HG03060 (cell line): ENCODE data around the gene ARL4D.
"Not testable (repeated sequence)": the region's sequence is repeated elsewhere in the genome, so short reads cannot be mapped to it uniquely, and the experiment has no call there.

Experiments used
- ATAC-seq: cut with Tn5 transposase; IDR thresholded peaks from one replicate; pipeline ENCODE4 v1.9.1; 2021; ENCODE audit warnings: low read depth, moderate number of reproducible peaks; ENCODE audit not compliant: unreplicated experiment

The ARL4D gene

DNA sequence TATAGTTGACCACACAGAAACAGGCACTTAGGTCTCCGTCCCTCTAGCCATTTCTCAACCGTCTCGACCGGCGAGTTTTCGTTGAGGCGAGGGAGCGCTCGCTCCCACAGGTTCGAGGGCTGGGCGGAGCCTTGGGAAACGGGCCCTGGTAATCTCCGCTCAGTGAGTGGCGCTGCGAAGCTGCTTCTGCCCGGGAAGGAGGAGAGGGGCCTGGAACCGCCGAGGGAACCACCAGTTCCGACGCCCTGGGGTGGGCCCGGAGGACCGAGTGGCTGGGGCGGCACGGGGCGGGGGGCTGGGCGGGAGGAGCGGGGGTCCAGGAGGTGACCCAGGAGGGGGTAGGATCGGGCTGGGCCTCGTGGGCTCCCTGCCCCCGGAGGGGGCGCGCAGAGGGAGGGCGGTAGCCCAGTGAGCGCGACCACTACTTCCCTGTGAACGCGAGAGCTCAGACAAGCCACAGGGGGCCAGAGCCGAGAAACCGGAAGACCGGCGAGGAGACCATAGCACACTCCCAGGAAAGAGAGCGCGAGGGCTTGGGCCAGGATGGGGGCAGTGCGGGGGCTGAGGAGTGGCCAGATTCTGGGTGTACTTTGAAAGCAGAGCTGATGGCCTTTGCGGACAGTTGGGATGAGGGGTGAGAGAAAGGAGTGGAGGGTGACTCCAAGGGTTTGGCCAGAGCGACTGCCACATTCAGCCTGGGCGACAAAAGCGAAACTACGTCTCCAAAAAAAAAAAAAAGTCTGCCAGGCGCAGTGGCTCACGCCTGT, 29.9 kb upstream of the ARL4D start:
- ATAC-seq: no peak

DNA sequence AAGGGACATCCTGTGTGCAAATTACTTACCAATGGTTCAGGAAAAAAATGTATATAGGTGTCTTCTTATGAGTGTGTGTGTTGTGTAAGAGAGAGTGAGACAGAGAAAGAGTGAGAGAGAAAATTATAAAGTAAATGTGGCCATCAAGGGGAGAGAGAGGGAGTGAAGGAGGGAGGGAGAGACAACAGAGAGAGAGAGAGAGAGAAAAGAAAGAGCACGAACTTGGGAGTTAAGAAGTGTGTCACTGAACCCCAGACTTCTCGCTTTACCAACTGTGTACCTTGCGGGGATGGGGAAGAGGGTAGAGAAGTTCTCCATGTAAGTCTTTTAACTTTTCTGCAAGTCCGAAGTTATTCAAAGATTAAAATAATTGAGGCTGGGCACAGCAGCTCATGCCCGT, 28.8 kb upstream of the ARL4D start:
- ATAC-seq: no peak

DNA sequence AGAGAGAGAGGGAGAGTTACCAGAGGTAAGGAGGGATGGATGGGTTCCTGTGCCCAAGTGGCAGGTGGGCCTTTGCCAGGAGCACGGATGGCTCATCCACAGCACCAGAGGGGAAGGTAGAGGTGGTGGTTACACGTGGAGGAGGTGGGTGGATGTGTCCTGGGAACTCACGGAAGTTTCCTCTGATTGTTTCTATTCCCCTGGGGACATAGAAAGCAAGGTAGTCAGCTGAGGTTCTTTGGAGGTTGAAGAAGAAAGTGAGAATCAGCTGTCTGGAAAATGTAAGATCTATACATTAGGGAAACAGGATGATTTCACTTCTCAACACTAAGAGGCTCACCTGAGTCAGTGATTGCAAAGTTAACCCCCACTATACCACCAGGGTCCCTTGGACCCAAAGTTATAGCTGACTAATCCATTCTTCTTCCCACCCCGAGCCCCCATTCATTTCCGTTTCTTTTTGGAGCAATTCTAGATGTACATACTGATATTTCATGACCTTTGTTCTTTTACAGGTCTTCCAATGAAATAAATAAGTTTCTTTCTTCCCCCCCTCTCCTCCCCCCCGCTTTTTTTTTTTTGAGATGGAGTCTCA, 27.5 kb upstream of the ARL4D start:
- no peak for ATAC-seq

DNA sequence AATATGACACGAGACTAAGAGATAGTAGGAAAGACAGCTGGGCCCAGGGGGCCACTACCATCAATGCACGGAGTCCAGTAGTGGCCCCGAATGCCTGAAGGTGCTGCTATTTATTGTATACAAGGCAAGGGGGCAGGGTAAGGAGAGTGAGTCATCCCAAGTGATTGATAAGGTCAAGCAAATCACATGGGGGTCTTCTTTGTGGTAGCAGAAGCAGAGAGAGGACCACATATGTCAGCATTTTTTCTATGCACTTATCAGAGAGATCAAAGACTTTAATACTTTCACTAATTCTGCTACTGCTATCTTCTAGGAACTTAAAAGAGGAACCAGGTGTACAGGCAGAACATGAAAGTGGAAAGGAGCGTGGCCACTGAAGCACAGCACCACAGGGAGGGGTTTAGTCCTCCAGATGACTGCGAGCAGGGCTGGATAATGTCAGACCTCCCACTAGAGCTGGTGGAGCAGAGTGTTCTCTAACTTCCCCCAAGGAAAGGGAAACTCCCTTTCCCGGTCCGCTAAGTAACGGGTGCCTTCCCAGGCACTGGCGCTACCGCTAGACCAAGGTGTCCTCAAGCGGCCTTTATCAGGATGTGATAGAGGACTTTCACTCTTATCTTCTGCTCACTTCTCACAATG, 26.4 kb upstream of the ARL4D start:
- ATAC-seq: no peak

DNA sequence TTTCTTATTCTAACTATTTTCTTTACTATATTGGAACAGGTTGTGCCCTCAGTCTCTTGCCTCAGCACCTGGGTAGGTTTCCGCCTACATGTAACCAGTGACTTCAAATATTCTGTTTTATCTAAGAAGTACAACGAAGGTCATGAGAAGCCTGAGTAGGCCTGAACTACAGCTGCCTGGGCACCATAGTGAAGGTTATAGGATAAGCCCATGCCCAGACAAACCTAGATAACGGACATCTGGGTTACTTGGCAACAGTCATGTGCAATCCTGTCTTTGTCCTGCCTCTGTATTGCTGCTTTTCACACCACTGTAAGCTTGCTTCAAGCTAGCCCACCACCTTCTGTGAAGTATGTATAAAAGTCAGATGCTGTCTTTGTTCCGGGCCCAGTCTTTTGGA, 25.4 kb upstream of the ARL4D start:
- no peak for ATAC-seq

DNA sequence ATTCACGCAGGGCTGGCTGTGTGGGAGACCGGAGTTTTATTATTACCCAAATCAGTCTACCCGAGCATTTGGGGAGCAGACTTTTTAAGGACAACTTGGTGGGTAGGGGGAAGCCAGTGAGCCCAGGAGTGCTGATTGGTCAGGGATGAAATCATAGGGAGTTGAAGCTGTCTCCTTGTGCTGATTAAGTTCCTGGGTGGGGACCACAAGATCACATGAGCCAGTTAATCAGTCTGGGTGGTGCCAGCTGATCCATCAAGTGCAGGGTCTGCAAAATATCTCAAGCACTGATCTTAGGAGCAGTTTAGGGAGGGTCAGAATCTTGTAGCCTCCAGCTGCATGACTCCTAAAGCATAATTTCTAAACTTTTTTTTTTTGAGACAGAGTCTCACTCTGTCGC, 22.9 kb upstream of the ARL4D start:
- ATAC-seq: not testable (repeated sequence)

DNA sequence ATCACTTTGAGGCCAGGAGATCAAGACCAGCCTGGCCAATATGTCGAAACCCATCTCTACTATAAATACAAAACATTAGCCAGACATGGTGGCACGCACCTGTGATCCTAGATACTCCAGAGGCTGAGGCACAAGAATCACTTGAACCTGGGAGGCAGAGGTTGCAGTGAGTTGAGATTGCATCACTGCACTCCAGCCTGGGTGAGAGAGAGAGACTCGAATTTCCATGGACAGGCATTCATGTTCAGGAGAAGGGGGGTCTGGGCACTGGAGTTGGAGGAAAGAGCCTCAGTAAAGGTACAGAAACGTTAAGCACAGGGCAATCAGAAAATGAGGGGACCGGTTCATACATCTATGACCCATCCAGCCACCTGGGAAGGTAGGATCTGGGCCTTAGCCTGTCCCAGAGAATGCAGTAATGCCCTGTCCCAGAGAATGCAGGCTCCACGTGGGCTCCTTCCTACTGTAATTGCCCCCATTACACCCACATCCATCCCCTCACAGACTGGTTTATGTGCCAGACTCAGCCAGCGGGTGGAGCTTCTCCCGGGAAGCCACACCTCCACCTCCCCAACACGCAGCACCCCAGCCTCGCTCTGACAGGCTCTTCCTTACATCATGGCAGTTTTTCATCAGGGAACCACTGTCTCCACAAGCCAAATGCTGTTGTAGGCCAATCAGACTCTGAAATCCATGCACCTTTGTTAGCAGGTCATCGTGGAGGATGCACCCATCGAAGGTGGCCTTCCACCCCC, 21.6 kb upstream of the ARL4D start:
- ATAC-seq: no peak

DNA sequence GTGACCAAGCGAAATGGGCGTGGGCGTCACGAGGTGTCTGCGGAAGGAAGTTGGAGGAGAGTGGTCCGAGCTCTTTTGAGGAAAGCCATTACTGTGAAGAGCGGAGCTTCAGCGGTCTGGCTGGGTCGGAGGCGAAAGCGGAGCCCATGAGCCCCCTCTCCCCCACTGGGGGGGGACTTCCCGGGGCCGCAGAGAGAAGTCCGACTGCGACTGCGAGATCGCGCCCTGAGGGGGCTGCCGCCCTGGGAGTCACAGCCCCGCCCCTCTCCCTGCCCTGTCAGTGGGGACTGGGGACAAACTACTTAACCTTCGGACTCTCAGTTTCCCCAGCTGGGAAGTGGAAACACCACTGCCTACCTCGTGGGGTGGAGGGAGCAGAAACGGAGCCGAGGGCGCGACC, 20.0 kb upstream of the ARL4D start:
- ATAC-seq: no peak

DNA sequence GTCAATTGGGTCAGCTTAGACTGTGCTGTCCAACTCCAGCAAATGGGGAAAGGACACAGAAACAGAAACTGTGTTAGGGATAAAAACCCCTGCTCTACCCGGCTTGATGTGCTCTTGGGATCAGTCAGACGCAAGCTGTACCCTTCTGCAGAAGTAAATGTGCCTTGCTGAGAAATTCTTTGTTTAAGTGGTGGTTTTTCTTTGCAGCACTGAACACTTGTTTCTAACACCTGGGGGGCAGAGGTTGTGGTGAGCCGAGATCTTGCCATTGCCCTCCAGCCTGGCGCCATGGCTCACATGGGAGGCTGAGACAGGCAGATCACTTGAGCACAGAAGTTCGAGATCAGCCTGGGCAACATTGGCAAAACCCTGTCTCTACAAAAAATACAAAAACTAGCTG, 18.5 kb upstream of the ARL4D start:
- ATAC-seq: no peak

DNA sequence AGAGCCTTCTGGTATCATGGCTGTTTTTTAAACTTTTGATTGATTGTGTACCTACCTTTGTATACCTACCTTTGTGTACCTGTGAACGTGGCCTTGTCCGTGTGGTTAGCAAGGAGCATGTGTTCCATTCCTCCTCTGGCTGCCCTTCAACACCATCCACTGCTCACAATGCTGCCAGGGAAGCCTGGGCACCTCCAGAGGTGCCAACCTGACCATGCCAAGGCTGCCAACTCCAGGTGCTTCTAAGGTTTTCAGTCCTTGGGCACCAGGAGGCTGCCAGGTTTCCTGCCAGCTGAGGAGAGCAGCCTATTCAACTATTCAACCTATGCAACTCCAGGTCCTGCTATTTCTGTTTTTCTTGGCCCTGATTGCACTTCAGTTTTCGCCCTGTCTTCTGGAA, 17.6 kb upstream of the ARL4D start:
- no peak for ATAC-seq

DNA sequence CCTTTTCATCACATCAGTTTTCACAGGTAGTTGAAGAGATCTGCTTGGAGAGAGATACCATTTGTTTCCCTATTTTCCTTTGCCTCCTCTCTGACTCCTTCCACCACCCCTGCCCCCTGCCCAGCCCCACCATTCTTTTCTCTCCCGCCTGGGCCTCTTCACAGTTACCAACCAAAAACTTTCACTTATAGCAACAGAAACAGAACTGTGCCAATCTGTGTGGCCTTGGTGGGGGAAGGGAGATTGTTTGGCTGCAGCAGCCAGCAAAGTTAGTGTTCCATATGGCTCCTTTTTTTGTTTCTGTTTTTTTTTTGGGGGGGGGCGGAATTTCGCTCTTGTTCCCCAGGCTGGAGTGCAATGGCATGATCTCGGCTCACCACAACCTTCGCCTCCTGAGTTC, 17.2 kb upstream of the ARL4D start:
- ATAC-seq: no peak

DNA sequence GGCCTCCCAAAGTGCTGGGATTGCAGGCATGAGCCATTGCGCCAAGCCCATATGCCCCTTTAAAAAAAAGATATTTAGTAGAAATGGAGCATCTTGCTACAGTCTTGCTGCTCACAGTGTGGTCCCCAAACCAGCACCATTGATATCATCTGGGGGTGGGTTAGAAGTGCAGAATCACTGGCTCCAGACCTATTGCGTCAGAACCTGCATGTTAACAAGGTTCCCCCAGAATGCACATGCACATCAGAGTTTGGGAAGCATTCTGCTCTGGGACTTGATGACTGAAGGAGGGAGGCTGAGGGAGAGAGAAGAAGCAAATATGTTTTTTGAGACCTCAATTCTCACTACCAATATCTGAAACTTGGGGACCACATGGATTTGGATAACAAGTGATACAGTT, 16.0 kb upstream of the ARL4D start:
- no peak for ATAC-seq

DNA sequence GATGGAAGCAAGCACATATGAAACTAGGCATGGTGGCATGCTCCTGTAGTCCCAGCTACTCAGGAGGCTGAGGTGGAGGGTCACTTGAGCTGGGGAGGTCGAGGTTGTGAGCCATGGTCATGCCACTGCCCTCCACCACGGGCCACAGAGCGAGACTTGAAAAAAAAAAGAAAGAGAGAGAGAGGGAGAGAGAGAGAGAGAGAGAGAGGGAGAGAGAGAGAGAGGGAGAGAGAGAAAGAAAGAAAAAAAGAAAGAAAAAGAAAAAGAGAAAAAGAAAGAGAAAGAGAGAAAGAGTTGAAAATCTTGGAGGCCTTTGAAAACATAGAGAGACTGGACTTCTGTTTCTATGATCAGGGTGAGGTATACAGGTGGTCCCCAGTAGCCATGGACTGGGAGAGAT, 15.4 kb upstream of the ARL4D start:
- ATAC-seq: no peak

DNA sequence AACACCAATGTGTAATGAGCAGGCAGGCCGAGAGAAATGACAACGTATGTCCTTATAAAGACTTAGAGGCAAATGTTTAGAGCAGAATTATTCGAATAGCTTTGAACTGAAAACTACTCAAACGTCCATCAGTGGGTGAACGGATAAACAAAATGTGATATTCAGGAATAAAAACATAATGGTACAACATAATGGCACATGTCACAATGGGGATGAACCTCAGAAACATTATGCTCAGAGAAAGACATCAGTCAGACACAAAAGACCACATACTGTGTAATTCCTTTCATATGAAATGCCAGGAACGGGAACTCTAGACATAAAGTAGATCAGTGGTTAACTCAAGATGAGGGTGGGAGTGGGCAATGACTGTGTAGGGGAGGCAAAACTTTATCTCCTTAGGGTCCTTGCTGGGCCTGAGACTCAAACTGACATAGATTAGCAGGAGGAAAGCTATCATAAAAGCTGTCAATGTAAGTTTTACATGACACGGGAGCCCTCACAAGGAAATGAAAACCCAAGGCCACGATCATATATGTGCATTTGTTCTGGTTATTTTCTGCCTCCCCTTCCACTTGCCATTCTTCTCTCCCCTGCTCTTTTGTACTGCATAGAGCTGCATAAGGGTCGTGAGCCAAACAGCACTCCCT, 14.8 kb upstream of the ARL4D start:
- no peak for ATAC-seq

DNA sequence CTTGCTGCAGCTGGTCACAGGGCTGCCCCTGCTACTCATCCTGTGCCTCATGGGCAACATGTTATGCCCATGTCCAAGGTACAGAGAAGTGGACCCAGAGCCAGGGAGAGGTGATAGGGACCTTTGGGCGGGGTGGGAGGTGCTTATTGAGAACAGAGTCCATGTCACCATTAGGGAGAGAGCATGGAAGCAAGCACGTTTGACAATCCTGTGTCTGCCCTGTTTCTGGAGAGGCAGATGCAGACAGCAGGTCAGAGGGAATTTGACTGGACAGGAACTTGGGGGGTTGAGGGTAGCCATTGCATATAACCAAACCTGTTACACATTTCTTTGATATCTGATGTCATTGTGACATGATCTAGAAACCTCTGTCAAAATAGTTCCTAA, 14.3 kb upstream of the ARL4D start:
- no peak for ATAC-seq

DNA sequence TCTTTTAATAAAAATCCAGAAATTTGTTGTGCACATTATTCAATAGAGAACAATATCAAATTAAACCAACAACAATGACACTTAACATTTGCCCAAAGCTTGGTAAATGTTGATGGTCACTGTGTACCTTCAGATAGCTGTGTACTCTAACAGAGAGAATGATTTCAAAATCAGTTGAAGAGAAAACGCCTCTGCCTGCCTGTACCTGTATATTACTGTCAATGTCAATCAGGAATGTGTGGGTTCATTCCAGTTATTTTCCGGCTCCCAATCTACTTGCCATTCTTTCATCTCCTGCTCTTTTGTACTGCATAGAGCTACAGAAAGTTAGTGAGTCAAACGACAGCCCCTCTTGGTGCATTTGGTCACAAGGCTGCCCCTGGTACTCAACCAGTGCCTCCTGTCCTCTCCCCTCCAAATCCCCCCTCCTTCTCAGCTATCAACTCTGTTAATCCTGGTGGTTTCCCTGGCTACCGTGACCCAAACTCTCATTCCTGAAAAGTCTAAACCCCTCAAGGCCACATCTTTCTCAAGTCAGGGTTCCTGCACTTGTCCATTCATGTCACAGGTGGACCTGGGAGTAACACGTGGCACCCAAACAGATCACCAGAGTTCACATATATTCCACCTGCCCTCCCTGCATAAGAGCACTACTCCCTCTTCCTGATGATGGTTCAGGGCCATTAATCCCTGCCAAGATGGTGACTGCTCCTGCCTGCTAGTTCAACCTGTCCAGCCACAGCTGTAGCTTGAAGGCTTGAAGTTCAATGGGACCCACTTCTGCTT, 13.6 kb upstream of the ARL4D start:
- no peak for ATAC-seq

DNA sequence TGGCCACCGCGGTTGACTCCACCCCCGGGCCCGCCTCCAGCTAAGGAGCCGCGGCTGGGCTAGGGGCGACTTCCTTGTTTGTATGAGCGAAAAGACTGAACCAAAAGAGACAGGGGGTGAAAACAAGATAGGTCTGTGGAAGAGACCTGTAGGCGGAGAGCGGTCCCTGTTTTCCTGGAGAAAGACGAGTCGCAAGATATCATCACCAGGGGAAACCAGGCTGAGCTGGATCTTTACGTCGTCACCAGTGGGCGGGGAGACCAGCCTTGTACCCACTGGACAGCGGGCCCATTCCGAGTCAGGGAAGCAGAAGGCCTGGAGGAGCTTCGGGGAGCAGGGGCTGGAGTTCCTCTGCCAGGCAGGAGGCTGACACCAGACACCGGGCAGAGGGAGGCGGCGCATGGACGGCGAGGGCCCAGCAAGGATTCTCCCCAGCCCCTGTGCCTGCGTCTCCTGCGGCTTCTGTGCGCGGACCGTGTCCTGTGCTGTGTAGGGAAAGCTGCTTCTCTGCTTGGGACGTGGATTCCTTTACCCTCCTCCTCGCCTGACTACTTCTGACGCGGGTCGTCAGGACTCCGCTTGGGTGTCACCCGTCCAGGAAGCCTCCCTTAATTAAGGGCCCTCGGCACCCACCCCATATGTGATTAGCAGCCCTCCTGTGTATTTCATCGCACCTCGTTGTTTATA, 10.3 kb upstream of the ARL4D start:
- ATAC-seq: peak; percentile 53

DNA sequence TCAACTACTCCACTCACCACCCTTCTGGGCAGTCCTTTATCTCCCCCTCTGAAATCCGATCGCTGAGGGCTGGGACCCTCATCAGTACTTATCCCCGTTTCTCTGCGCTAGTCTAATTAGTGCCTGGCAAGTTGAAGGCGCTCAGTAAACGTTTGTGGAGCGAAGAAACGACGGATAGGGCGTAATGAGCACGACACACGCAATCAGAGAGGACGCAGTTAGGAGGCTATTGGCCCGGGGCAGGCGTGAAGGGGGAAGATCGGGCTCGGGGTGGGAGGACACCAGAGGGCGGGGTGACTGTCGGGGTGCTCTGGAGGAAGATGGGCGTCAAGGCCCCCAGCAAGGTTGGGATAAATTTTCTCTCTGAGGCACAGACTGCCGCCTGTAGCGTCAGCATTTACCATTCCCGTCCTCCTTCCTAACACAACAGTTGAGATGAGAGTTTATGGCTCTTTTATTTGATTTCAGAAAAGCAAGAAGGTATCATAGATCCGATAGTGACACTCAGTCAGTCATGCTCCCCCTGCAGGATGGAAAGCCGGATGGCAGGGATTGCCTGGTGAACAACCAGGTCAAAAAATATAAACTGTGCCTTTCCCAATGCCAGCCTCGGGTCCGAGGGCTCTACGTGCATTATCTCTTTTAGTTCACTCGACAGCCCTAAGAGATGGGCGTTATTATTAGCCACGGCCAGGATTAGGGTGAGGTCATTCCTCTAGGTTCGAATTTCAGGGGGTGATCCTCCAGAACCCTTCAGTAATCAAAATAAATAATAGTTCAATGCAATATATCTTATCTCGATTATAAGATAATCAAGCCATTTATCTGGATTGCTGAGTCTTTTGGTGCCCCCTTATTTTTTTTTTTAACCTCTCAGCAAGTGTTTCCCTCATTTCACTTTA, 9.5 kb upstream of the ARL4D start:
- no peak for ATAC-seq

DNA sequence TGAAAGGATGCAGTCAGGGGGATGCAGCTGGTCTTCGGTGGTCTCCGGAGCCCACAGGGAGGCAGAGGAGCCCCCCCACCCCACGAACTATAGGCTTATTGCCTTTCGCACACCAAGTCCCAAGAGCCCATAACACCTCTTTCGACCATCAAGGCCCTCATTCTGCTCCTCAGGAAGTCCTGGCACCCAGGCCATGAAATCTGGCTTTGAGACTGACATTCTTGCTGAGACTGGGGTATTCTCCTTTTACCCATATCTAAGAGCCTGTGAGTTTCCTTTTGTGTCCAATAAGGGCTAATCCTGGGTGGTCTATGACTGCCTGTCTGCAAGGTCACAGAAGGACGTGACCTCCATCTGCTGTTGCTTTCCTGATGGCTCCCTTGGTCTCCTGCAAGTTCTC, 6.4 kb upstream of the ARL4D start:
- ATAC-seq: no peak
